GM21717 (cell line): Measurements from ENCODE around the gene CSE1L.
"Not testable (repeated sequence)": the region's sequence is repeated elsewhere in the genome, so short reads cannot be mapped to it uniquely, and the experiment has no call there.

ENCODE experiments used
- ATAC-seq: cut with Tn5 transposase; IDR thresholded peaks from one replicate; pipeline ENCODE4 v1.9.1; 2021; ENCODE audit warnings: mild to moderate bottlenecking, moderate library complexity; ENCODE audit not compliant: unreplicated experiment

Gene CSE1L

GRCh38 chr20:49118307-49118706 lies 72.2 kb downstream of the CSE1L start:
- ATAC-seq: no peak

- no peak for ATAC-seq
These were observed 73.9 kb downstream of the CSE1L start for GRCh38 chr20:49119988-49120387.

- ATAC-seq: no peak
These were observed 76.8 kb downstream of the CSE1L start for GRCh38 chr20:49122920-49123319.

GRCh38 chr20:49123982-49124381 lies 77.9 kb downstream of the CSE1L start:
- ATAC-seq: no peak

- no peak for ATAC-seq
These were observed 86.9 kb downstream of the CSE1L start for GRCh38 chr20:49132995-49133478.

- no peak for ATAC-seq
These were observed 87.5 kb downstream of the CSE1L start for GRCh38 chr20:49133571-49133970.

- not testable (repeated sequence) for ATAC-seq
These were observed 88.7 kb downstream of the CSE1L start for GRCh38 chr20:49134797-49135196.

- ATAC-seq: no peak
These were observed 90.9 kb downstream of the CSE1L start for GRCh38 chr20:49136817-49137571.

GRCh38 chr20:49138431-49138830 lies 92.3 kb downstream of the CSE1L start:
- no peak for ATAC-seq

- no peak for ATAC-seq
These were observed 94.3 kb downstream of the CSE1L start for GRCh38 chr20:49140411-49140810.

- ATAC-seq: no peak
These were observed 94.7 kb downstream of the CSE1L start for GRCh38 chr20:49140834-49141233.
